Kidney epithelial cell (primary cell): ENCODE data around the gene MACROD2. TPM values are rescaled to one million over a fixed set of nuclear protein-coding genes. Genes with fewer than 3 reads are reported as not detected.

Experiments used
- DNase-seq: peaks from one replicate; pipeline ENCODE4 v3.0.0-alpha.2; 2010; ENCODE audit warnings: low read depth
- H3K27me3 ChIP-seq: 2 replicates; pipeline ENCODE4 v1.6.0; 2011; ENCODE audit warnings: low read length; ENCODE audit not compliant: control insufficient read depth, insufficient read depth
- H3K36me3 ChIP-seq: 2 replicates; pipeline ENCODE4 v1.5.1; 2011; ENCODE audit warnings: low read length; ENCODE audit not compliant: control insufficient read depth, insufficient read depth
- H3K4me3 ChIP-seq: 2 replicates; pipeline ENCODE4 v1.5.1; 2011; ENCODE audit warnings: low read depth, mild to moderate bottlenecking, control low read depth, low read length
- total RNA-seq: library from RNA; depleted of rRNA; stranded (reverse); fragments of >200 nt; gene quantifications from 2 replicates; pipeline ENCODE4 v1.2.3, GENCODE V29; 2015
- TF ChIP-seq, protein P1 (sequence below): IDR thresholded peaks from 2 replicates; pipeline ENCODE4 v1.5.1; 2011; ENCODE audit warnings: mild to moderate bottlenecking, moderate library complexity, low read length, control low read depth, inconsistent platforms; ENCODE audit not compliant: insufficient read depth, poor library complexity, severe bottlenecking

Gene MACROD2
- total RNA-seq, 1 donor from 2014 or later, result 0.79 TPM

- DNase-seq, result no peak
- Histone ChIP-seq H3K27me3 (no peaks in the 10 kb centered on the region), H3K4me3 (no peak overlapping the region), H3K36me3 (no peaks in the 10 kb centered on the region)
- TF ChIP-seq, protein P1, sequence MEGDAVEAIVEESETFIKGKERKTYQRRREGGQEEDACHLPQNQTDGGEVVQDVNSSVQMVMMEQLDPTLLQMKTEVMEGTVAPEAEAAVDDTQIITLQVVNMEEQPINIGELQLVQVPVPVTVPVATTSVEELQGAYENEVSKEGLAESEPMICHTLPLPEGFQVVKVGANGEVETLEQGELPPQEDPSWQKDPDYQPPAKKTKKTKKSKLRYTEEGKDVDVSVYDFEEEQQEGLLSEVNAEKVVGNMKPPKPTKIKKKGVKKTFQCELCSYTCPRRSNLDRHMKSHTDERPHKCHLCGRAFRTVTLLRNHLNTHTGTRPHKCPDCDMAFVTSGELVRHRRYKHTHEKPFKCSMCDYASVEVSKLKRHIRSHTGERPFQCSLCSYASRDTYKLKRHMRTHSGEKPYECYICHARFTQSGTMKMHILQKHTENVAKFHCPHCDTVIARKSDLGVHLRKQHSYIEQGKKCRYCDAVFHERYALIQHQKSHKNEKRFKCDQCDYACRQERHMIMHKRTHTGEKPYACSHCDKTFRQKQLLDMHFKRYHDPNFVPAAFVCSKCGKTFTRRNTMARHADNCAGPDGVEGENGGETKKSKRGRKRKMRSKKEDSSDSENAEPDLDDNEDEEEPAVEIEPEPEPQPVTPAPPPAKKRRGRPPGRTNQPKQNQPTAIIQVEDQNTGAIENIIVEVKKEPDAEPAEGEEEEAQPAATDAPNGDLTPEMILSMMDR, result no peak
Measured at GRCh38 chr20:15179781-15180180, 1184.5 kb downstream of the MACROD2 start.

GRCh38 chr20:15185322-15185721 lies 1190.0 kb downstream of the MACROD2 start:
- no peak overlapping the region for H3K4me3 ChIP-seq
- no peaks in the 10 kb centered on the region for H3K36me3 ChIP-seq
- TF ChIP-seq, protein P1, result no peak
- H3K27me3 ChIP-seq, result no peaks in the 10 kb centered on the region
- DNase-seq, result no peak

DNA sequence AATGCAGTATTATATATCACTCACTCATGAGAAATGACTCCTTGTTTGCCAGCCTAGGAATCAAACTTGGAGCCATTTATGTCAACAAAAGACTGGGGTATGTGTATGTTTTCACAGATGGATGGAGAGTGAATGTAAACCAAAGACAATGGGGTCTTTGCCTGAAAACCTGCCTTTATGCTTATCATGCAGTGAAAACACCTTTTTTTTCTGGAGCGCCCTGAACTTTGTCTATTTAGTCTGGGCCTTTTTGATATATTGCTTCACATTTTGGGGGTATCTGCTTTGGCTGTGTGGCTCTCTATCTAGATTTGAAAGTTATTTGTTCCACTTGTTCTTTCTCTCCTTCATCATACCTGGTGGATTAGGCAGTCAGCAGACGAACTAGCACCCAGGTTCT lies 1190.6 kb downstream of the MACROD2 start:
- no peak for DNase-seq
- no peaks in the 10 kb centered on the region for H3K27me3 ChIP-seq
- TF ChIP-seq, protein P1, result no peak
- H3K36me3 ChIP-seq, result no peaks in the 10 kb centered on the region
- H3K4me3 ChIP-seq, result no peak overlapping the region

DNA sequence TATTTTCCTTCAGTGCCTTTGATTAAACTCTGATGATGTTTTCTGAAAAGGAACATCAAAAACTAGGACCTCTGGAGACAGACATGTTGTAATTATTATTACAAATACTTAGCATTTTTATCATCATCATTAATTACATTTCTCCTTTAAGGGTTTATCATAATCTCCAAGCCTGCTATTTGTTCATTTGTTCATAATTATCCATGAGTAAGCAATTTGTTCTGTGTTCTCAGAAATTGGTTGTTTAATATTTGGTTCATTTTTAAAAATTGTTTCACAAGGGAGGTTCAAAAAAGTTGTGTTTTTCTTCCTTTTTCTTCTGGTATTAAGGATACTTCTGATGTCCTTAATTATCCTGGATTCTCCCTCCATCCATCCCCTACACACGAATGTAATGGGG lies 1192.3 kb downstream of the MACROD2 start:
- Histone ChIP-seq H3K36me3 (no peaks in the 10 kb centered on the region), H3K27me3 (no peaks in the 10 kb centered on the region), H3K4me3 (no peak overlapping the region)
- DNase-seq, result no peak
- TF ChIP-seq, protein P1, result no peak

DNA sequence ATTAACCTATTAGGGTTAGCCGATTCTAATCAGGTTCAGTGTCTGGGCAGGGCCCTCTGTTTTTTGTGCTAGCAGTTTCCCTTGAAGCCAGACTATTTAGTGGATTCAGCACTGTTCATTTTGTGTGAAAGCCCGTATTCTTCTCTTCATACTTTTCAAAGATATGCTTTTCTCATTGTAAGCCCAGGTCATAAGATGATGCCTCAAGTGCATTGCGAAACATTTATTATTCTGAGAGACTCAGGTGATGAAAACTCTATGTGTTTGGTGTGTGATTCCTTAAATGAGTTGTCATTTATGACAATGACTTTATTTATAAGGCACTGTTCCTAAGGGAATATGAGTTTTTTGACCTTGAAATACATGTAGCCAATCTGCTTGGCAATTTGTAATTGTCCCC lies 1193.1 kb downstream of the MACROD2 start:
- H3K27me3 ChIP-seq, result no peaks in the 10 kb centered on the region
- DNase-seq, result no peak
- TF ChIP-seq, protein P1, result no peak
- H3K4me3 ChIP-seq, result no peak overlapping the region
- no peaks in the 10 kb centered on the region for H3K36me3 ChIP-seq

DNA sequence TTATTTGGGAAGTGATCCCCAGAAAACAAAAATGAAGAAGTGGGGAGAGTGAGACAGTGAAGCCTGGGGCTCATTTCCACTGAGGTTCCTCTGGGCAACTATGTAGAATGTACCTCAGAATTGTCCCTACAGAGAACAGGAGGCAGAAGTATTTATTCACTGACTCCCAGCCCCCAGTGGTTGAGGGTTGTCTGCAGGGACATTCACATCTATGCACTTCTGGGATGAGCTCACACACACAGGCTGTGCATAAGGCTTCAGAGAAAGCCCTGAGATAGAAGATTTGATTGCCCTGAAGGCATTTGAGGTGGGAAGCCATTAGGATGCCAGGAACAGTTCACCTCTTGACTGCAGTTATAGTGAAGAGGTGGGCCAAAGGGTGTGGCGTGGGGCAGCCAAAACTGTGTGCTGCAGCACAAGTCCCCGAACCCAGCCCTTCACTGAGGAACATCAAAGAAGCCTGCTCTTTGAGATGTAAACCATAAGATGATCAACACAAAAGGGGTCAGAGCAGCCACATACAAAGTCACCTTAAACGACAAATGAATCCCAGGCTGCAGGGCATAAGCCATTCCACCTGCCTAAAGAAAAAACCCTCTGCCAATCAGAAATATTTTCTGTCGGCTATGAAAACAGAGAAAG lies 1195.9 kb downstream of the MACROD2 start:
- TF ChIP-seq, protein P1, result no peak
- H3K4me3 ChIP-seq, result no peak overlapping the region
- no peaks in the 10 kb centered on the region for H3K36me3 ChIP-seq
- H3K27me3 ChIP-seq, result no peaks in the 10 kb centered on the region
- DNase-seq, result no peak
